ENCODE data around the gene PGAM2.
"Not testable (repeated sequence)": the region's sequence is repeated elsewhere in the genome, so short reads cannot be mapped to it uniquely, and the experiment has no call there.

The PGAM2 gene

DNA sequence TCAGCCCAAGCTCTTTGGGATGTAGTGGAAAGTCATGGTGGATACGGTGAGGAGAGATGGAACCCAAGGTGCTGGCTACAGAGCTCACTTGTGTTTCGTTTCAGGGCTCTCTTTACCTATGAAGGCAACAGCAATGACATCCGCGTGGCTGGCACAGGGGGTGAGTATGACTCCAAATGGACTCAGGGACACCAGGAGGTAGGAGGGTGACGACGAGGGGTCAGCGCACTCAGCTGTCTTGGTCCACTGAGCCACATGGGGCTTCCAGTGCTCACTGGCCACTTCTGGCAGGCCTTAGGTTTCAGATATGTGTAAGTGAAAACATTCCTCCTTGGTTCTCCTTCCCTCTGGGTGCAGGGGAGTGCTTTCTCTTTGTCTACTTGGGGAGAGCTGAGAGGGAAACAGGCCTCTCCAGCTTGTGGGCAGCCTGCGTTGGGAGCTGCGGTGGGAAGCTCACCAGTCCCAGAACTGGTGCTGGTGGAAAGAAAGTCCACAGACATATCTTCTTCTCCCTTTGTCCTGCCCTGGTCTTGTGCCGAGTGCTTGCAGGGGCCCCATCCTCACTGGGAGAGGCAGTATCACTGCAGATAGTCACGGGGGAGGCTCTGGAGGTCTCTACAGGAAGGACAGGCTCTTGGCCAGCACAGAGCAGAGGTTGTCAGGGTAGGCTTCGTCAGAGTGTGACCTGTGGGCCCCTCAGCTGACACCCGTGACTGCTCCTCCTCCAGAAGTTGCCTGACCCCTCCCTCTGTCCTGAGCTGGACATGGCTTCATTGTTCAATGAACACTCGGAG is 15.0 kb downstream of the PGAM2 start:
- DNase-seq (ENCODE audit: low spot score): no peak

GRCh38 chr7:44048031-44048795 is 17.2 kb downstream of the PGAM2 start:
- no peak for DNase-seq (ENCODE audit: low spot score)

GRCh38 chr7:44046321-44047061 is 18.9 kb downstream of the PGAM2 start:
- no peak for DNase-seq (ENCODE audit: low spot score)

DNA sequence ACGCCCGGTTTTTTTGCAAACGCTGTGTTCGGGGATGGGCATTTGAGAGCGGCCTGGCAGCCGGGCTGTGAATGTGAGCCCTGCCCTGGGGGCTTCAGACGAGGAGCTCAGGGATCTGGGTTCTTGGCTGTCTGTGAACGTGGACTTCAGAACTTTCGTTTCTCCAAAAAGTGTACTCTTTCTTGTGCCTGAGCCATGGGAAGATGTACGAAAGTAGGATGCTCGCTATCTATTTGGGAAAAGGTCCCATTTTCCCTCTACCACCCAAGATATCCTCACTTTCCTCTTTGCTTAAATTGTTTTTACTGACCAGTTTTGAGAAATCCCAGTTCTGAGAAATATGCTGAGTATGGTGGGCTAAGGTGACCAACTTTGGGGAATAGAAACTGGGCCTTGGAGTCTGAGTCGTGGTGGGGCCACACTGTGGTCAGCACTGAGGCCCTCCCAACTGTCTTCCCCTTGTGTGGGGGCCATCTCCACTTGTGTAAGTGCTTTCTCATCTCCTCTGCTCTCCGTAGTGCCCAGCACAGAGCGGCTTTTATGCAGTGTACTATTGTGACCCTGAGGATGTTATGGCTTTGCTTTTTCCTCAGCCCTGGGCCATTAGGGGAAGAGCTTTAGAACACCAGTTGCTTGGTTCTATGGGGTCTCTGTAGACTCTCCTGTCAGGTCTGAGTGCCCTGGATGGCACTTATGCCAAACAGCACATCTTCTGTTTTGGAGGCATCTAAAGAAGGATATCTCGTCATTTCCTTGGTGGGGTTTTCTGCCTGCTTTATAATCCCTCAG is 19.9 kb downstream of the PGAM2 start:
- no peak for DNase-seq (ENCODE audit: low spot score)

GRCh38 chr7:44044315-44045225 is 20.8 kb downstream of the PGAM2 start, which contains the start of gene DBNL:
TSS of gene DBNL (plus strand) at chr7:44044702. CDS start at chr7:44044738, 36 bp downstream.
- peak; percentile 95 for DNase-seq (ENCODE audit: low spot score)

DNA sequence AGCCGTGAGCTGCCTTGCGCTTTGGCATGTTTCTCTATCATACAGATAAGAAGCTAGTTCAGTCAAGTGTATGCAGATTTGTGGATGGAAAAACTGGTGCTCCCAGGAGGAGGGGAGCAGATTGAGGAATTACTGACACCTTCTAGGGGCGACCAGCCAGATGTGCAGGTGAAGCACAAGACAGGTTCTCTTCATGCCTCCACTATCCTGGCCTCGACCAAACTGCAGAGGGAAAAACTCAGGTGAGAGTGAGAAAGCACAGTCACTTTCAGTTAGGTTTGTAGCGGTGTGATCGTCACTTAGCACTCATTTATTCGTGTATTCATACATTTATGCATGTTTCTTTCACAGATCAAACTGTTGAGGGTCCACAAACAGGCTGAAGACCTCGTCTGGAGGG is 21.5 kb downstream of the PGAM2 start:
- DNase-seq (ENCODE audit: low spot score): no peak

GRCh38 chr7:44042221-44042620 is 23.1 kb downstream of the PGAM2 start:
- no peak for DNase-seq (ENCODE audit: low spot score)

DNA sequence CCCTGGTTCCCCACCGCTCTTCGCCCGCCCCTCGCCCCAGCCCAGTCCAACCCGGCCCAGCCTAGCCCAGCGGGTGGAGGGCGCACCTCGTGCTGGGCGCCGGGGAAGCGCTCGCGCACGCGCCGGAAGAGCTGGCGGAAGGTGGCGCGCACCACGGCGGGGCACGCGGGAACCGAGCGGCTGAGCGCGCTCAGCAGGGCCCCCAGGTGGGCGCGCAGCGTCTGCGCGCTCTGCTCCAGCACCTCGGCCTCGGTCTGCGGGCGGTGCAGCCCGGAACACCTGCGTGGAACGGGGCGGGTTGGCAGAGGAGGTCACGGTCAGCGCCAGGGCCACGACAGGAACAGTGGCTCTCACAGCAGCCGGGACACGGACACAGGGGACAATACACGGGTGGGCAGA is 24.9 kb downstream of the PGAM2 start:
- not testable (repeated sequence) for DNase-seq (ENCODE audit: low spot score)

DNA sequence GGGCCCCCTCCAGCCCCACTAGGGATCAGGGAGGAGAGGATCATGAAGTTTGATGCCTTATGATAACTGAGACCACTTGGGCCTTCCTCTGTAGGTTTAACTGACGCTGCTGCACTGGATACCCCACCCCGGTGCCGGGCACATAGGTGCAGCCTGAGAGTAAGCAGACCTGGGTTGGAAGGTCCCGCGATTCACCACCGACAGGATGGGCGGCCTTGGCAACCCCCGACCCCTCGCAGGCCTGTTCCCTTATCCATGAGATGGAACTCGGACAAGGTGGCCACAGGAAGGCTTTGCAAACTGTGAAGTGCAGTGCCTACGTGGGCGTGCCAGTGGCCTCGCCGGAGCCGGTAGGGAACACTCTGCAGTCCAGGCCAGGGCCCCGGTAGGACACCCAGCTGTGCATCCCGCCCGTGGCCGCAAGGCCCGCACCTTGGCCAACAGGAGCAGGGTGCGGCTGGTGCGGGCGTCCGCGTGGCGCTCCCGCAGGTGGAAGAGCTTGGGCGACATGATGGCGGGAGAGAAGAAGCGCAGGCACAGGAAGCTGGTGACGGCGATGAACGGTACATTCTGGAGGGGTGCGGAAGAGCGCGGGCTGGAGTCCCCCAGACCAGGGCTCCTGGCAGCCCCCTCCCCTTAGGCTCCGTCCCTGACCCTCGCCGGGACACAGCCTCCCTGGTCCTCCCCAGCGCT is 25.4 kb downstream of the PGAM2 start:
- not testable (repeated sequence) for DNase-seq (ENCODE audit: low spot score)

DNA sequence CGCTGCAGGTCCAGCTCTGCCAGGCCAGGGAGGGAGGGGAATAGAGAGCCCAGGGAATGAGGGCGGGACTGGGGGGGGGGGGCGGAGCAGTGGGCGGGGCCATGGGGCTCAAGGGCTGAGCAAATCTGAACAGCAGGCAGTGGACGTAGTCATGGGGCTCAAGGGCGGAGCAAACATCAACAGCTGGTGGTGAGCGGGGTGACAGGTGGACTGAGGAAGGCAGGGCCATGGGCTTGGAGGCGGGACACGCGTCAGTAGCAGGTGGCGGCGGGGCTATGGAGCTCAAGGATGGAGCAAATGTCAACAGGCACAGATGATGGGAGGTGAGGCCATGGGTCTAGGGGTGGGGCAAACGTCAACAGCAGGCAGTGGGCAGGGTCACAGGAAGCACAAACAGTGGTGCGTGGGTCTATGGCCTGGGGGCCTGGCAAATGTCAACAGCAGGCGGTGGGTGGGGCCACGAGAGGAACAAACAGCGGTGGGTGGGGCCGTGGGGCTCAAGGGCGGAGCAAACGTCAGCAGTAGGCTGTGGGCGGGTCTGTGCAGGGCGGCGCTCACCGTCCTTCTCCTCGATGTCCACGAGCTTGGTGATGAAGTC is 26.3 kb downstream of the PGAM2 start:
- DNase-seq (ENCODE audit: low spot score): peak; percentile 93

DNA sequence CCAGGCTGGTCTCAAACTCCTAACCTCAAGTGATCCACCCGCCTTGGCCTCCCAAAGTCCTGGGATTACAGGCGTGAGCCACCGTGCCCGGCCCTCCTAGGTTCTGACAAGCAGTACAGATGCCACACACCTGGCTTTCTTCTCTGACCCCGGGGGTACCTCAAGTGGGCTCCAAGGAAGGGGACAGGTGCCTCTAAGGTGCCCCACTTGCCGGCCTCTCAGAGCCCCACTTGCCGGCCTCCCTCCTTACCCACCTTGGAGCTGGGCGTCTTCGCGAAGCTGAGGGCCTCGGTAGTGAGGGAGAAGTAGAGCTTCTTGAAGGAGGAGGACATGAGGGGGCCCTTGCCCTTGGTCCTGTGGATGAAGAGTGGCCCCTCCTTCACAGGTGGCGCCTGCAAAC is 26.8 kb downstream of the PGAM2 start:
- not testable (repeated sequence) for DNase-seq (ENCODE audit: low spot score)

DNA sequence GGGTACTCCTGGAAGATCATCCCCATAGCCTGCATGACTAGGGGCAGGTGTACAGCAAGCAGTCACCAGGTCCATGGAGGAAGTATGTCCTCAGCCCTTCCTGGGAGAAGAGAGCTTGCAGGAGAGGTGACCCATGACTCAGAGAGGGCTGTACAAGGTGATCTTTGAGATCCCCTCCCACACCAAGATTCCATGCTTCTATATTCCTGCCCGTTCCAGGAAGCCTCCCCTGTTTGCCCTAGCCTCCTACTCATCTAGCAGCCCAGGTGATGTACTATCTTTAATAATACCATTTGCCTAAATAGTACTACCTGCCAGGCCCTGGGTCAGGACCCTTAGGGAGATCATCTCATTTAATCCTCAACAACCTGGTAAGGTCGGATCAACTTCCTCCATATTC is 27.4 kb downstream of the PGAM2 start:
- DNase-seq (ENCODE audit: low spot score): not testable (repeated sequence)

DNA sequence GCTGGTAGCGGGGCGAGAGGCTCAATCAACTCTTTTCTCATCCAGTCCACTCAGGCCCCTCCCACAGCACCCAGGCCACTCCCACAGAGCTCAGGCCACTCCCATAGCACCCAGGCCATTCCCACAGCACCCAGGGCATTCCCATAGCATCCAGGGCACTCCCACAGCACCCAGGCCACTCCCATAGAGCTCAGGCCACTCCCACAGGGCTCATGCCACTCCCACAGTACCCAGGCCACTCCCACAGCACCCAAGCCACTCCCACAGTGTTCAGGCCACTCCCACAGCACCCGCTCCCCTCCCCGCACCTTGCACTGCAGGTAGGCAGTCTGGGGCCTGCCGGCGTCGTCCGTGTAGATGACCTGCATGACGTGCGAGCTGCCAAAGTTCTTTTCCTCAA is 29.0 kb downstream of the PGAM2 start:
- not testable (repeated sequence) for DNase-seq (ENCODE audit: low spot score)

DNA sequence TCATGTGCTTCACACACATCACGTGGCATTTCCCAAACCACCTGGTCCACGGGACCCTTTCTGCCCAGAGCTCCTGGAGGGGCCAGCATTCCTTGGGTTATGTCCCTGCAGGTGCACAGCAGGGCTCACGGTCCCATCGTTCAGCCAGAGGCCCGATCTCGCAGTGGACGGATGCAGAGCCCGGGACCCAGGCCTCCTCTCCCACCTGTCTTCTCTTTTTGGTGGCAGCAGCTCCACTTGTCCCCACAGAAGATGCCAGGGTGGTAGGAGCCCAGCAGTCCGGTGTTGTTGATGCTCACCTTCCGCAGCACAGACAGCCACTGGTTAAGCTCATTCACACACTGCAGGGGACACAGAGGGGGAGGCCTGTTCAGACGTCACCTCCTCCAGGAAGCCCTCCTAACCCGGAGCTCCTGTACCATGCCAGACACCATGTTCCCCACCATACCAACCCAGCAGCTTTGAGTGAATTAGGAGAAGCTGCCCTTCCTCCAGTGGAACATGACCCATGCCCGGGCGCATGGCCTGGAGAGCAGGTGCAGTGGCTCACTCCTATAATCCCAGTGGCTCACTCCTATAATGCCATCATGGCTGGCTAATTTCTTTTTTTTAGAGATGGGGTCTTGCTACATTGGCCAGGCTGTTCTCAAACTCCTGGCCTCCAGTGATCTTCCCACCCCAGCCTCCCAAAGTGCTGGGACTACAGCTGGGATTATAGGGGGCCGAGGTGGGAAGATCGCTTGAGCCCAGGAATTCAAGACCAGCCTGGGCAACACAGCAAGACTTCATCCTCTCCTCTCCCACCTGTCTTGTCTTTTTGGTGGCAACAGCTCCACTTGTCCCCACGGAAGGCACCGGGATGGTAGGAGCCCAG is 31.2 kb downstream of the PGAM2 start:
- not testable (repeated sequence) for DNase-seq (ENCODE audit: low spot score)

DNA sequence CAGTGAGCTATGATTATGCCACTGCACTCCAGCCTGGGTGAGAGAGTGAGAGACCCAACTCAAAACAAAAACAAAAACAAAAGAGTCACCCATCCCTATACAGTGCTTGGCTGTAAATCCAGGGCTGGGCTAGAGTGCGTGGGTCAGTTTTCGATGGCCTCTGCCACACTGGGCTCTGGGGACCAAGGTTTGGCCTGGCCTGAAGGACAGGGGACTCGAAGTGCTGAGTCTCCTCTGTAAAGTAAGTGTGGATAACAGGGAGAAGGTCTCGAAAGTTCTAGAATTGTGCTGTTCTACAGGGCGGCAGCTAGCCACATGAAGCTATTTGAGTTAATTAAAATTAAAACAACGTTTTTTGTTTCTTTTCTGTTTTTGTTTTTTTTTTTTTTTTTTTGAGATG is 33.3 kb downstream of the PGAM2 start:
- not testable (repeated sequence) for DNase-seq (ENCODE audit: low spot score)

- DNase-seq (ENCODE audit: low spot score): not testable (repeated sequence)
These were observed 34.0 kb downstream of the PGAM2 start for GRCh38 chr7:44031319-44031718.

GRCh38 chr7:44030029-44030428 is 35.3 kb downstream of the PGAM2 start:
- DNase-seq (ENCODE audit: low spot score): not testable (repeated sequence)

DNA sequence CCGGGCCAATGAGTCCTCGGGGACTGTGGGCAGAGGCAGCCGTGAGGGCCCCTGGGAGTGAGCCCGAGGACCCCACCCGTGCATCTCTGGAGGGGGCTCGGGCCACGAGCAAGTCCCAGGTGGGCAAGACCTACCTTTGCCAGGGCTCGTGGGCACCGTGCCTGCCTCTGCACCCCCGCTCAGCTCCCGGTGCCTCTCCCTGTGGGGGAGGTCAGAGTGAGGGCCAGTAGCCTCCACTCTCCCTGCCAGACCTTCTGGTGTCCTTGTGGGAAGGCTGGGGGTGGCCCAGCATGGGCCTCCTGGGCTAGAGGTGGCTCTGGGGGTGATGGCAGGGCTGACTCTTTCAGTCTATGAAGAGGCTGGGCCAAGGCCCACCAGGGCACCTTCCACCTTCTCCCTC is 35.9 kb downstream of the PGAM2 start:
- DNase-seq (ENCODE audit: low spot score): not testable (repeated sequence)
